Measurements from ENCODE around the gene NPFFR2. TPM values are rescaled to one million over a fixed set of nuclear protein-coding genes. Genes with fewer than 3 reads are reported as not detected.

Gene NPFFR2
- total RNA-seq, 1 donor from 2014 or later = not detected

- TF ChIP-seq, protein P1, sequence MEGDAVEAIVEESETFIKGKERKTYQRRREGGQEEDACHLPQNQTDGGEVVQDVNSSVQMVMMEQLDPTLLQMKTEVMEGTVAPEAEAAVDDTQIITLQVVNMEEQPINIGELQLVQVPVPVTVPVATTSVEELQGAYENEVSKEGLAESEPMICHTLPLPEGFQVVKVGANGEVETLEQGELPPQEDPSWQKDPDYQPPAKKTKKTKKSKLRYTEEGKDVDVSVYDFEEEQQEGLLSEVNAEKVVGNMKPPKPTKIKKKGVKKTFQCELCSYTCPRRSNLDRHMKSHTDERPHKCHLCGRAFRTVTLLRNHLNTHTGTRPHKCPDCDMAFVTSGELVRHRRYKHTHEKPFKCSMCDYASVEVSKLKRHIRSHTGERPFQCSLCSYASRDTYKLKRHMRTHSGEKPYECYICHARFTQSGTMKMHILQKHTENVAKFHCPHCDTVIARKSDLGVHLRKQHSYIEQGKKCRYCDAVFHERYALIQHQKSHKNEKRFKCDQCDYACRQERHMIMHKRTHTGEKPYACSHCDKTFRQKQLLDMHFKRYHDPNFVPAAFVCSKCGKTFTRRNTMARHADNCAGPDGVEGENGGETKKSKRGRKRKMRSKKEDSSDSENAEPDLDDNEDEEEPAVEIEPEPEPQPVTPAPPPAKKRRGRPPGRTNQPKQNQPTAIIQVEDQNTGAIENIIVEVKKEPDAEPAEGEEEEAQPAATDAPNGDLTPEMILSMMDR (IDR thresholded peaks at IDR 0.05) = no peak
- Histone ChIP-seq H3K27me3 (no peaks in the 10 kb centered on the region), H3K36me3 (no peaks in the 10 kb centered on the region), H3K4me3 (no peak overlapping the region), H3K4me1 (no peaks in the 10 kb centered on the region), H3K9me3 (no peaks in the 10 kb centered on the region), H3K27ac (no peak overlapping the region)
- intact Hi-C loops (cut with DNase I) = no loop called here
- no peak for DNase-seq (ENCODE audit: low spot score in 2 of 2)
Observed at GRCh38 chr4:72011906-72012305, 19.9 kb upstream of the NPFFR2 start.

DNA sequence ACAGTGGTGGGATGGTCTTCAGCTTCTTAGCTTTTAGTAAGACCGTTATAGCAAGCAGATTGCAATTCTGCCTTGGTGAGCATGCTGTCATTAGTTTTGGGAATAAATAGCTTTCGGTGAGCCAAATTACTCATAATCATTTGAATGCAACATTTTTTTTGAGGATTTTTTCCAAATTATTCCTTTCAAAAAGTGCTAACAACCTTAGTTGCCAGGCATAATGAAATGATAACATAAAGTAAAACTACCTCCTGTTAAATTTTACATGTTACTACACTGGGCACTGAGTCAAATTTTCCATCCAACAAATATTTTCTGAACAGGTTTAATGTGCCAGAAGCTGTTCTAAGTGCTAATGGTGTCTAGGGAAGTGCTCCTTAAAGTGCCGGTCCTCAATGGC, 15.8 kb upstream of the NPFFR2 start:
- TF ChIP-seq, protein P1 (IDR thresholded peaks at IDR 0.05) = no peak
- Histone ChIP-seq H3K27me3 (no peaks in the 10 kb centered on the region), H3K4me1 (no peaks in the 10 kb centered on the region), H3K4me3 (no peak overlapping the region), H3K27ac (no peak overlapping the region), H3K9me3 (no peaks in the 10 kb centered on the region), H3K36me3 (no peaks in the 10 kb centered on the region)
- intact Hi-C loops (cut with DNase I) = no loop called here
- no peak for DNase-seq (ENCODE audit: low spot score in 2 of 2)

DNA sequence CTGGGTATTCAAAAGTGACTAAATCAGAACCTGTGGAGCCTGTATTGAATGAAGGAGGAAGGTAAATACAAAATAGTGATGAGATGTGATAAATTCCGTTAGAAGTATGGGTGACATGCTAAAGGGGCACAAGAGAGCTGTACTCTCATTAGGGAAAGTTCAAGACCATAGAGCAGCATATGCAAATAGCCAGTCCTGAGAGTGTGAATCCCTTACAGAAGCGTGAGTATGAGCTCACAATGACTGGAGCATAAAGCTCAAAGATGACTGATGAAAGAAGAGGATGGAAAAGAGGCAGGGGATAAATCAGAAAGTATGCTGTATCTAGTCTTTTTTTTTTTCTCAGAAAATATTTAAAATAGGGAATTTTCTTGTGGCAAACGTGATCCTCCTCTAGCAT, 12.1 kb upstream of the NPFFR2 start:
- H3K4me1 ChIP-seq = no peaks in the 10 kb centered on the region
- H3K9me3 ChIP-seq = no peaks in the 10 kb centered on the region
- no peaks in the 10 kb centered on the region for H3K36me3 ChIP-seq
- DNase-seq (ENCODE audit: low spot score in 2 of 2) = no peak
- intact Hi-C loops (cut with DNase I) = no loop called here
- TF ChIP-seq, protein P1 (IDR thresholded peaks at IDR 0.05) = no peak
- H3K27ac ChIP-seq = no peak overlapping the region
- H3K4me3 ChIP-seq = no peak overlapping the region
- no peaks in the 10 kb centered on the region for H3K27me3 ChIP-seq

DNA sequence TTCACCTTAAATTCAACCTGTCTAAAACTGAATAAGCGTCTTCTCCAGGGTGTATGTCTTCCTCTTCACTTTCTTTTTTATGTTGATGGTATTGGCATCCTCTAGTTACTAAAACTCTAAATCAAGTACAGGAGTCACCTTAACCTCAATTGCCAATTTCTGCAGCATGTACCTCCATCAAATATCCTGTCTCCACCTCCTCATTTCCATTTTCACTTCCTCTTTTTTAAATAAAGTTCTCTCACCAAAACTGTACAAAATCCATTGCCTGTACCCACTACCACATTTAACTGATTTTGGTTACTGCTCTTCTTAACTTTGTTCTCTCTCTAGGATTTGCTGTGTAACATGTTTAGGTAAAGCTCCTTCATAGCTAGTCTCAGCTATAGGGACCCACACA, 9.2 kb upstream of the NPFFR2 start:
- H3K27ac ChIP-seq = no peak overlapping the region
- DNase-seq (ENCODE audit: low spot score in 2 of 2) = no peak
- no peaks in the 10 kb centered on the region for H3K4me1 ChIP-seq
- H3K27me3 ChIP-seq = no peaks in the 10 kb centered on the region
- no peaks in the 10 kb centered on the region for H3K9me3 ChIP-seq
- TF ChIP-seq, protein P1 (IDR thresholded peaks at IDR 0.05) = no peak
- H3K4me3 ChIP-seq = no peak overlapping the region
- H3K36me3 ChIP-seq = no peaks in the 10 kb centered on the region
- intact Hi-C loops (cut with DNase I) = no loop called here

DNA sequence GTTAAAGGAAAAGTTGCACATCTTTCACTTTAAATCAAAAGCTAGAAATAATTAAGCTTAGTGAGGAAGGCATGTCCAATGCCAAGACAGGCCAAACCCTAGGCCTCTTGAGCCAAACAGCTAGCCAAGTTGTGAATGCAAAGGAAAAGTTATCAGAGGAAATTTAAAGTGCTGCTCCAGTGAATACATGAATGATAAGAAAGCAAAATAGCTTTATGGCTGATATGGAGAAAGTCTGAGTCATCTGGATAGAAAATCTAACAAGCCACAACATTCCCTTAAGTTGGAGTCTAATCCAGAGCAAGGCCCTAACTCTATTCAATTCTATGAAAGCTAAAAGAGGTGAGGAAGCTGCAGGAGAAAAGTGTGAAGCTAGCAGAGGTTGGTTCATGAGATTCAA, 23.8 kb downstream of the NPFFR2 start:
- no peaks in the 10 kb centered on the region for H3K27me3 ChIP-seq
- TF ChIP-seq, protein P1 (IDR thresholded peaks at IDR 0.05) = no peak
- no peak for DNase-seq (ENCODE audit: low spot score in 2 of 2)
- H3K36me3 ChIP-seq = no peaks in the 10 kb centered on the region
- H3K4me3 ChIP-seq = no peak overlapping the region
- no peaks in the 10 kb centered on the region for H3K4me1 ChIP-seq
- no peak overlapping the region for H3K27ac ChIP-seq
- intact Hi-C loops (cut with DNase I) = no loop called here
- no peaks in the 10 kb centered on the region for H3K9me3 ChIP-seq

GRCh38 chr4:72063726-72064125, 31.9 kb downstream of the NPFFR2 start:
- no peaks in the 10 kb centered on the region for H3K4me1 ChIP-seq
- no peak for DNase-seq (ENCODE audit: low spot score in 2 of 2)
- H3K36me3 ChIP-seq = no peaks in the 10 kb centered on the region
- TF ChIP-seq, protein P1 (IDR thresholded peaks at IDR 0.05) = no peak
- H3K27ac ChIP-seq = no peak overlapping the region
- no peaks in the 10 kb centered on the region for H3K27me3 ChIP-seq
- intact Hi-C loops (cut with DNase I) = no loop called here
- H3K9me3 ChIP-seq = no peaks in the 10 kb centered on the region
- H3K4me3 ChIP-seq = no peak overlapping the region

Data from ascending aorta (tissue), 2 donors.